ENCODE data around the gene SLIRP.

- TF ChIP-seq CTCF (IDR thresholded peaks at IDR 0.05; ENCODE audit: insufficient read depth, low read length, poor library complexity, severe bottlenecking) (no peak), EZH2phosphoT487 (conservative IDR thresholded peaks at IDR 0.05; ENCODE audit: low read length) (no peak)
These were observed 30.8 kb downstream of the SLIRP start for GRCh38 chr14:77738559-77739250.

Data from SU-DHL-6 (cell line).